ENCODE data around the gene CARD9. TPM values are rescaled to one million over a fixed set of nuclear protein-coding genes. Genes with fewer than 3 reads are reported as not detected.

The CARD9 gene
- total RNA-seq, 4 donors from 2014 or later = 2.3 to 7.4 (median 3.3) TPM

DNA sequence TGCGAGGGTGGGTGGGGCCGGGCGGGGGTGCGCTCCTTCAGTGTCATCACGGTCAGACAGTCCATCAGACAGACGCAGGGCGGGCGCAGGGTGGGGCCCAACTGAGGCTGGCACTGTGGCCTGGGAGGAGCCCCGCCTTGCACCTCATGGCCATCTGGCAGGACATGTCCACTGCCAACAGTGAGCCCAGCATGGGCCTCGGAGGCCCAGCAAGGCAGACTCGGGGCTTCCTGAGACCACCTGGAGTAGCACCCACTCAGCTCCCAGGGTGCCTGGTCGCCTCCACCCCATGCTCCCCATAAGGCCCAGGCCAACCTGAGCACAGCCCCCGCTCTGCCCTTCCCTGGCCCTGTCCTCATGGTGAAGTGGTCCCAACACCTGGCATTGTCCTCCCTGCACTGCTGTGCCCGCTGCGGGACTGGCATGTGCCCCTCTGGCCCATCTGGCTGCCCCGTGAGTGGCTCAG lies 54.7 kb downstream of the CARD9 start:
- Histone ChIP-seq H3K4me1 (peaks cover 12% of the 10 kb centered on the region), H3K9me3 (peaks cover 6% of the 10 kb centered on the region), H3K4me3 (no peak overlapping the region), H3K36me3 (no peaks in the 10 kb centered on the region), H3K27ac (no peak overlapping the region), H3K27me3 (no peaks in the 10 kb centered on the region)
- no peak for DNase-seq (ENCODE audit: low spot score in 2 of 2)
- TF ChIP-seq POLR2A (IDR thresholded peaks at IDR 0.05) = no peak
- no peak for TF ChIP-seq EP300 (IDR thresholded peaks at IDR 0.05)
- WGBS = 74% methylated on average over 11 of the region's 16 CpGs

DNA sequence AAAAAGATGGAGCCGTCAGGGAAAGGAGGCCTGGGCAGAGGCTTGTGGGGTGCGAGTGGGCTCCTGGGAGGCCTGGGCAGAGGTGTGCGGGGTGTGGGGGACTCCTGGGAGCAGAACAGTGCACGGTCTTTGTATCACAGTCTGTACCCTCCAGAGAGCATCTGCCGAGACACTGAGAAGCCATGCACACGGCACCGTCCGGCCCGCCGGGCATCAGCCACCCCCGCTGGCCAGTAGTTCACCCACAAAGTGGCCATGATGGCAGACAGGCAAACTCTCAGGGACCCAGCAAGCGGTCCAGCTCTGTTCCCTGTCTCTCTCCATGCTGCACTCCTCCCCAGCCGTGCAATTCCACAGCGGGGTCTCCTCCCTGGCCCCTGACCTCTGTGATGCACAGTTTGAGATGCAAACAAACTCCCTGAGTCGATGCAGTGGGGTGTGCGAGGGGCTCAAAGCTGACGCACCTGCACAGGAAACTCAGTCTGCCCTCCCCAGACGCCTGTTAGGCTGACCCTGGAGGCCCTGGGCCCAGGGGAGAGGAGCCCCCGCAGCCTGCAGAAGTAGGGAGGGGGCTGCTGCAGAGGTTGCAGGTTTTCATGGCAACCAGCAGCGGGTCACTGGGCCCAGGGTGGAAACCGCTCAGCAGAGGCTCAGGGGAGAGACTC lies 55.2 kb downstream of the CARD9 start:
- WGBS = 82% methylated on average over 14 of the region's 21 CpGs
- H3K27ac ChIP-seq = no peak overlapping the region
- TF ChIP-seq POLR2AphosphoS5 (IDR thresholded peaks at IDR 0.05) (no peak), POLR2A (IDR thresholded peaks at IDR 0.05) (no peak), EP300 (IDR thresholded peaks at IDR 0.05) (no peak)
- TF ChIP-seq, protein P1, sequence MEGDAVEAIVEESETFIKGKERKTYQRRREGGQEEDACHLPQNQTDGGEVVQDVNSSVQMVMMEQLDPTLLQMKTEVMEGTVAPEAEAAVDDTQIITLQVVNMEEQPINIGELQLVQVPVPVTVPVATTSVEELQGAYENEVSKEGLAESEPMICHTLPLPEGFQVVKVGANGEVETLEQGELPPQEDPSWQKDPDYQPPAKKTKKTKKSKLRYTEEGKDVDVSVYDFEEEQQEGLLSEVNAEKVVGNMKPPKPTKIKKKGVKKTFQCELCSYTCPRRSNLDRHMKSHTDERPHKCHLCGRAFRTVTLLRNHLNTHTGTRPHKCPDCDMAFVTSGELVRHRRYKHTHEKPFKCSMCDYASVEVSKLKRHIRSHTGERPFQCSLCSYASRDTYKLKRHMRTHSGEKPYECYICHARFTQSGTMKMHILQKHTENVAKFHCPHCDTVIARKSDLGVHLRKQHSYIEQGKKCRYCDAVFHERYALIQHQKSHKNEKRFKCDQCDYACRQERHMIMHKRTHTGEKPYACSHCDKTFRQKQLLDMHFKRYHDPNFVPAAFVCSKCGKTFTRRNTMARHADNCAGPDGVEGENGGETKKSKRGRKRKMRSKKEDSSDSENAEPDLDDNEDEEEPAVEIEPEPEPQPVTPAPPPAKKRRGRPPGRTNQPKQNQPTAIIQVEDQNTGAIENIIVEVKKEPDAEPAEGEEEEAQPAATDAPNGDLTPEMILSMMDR (IDR thresholded peaks at IDR 0.05) = no peak

DNA sequence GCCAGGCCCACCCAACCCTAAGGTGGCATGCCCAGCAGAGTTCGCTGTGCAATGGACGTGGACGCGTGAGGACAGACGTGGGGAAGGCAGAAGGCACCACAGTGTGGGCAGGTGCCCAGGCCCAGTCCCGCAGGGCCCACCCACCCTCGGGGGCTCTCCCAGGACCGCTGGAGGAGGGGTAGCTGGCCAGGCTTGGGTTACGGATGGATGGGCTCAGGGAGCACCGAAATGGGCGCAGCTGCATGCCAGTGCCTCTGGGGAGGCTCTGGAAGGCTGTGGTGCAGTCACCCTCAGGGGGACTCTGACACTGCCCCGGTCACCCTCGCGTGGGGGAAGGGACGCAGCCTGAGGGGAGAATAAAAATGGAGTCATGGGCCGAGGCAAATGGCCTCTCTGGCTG lies 55.8 kb downstream of the CARD9 start:
- H3K4me1 ChIP-seq = peaks cover under 1% of the 10 kb centered on the region
- no peak overlapping the region for H3K27ac ChIP-seq
- no peak for TF ChIP-seq POLR2AphosphoS5 (IDR thresholded peaks at IDR 0.05)
- TF ChIP-seq, protein P1 (IDR thresholded peaks at IDR 0.05) = no peak
- no peak for TF ChIP-seq POLR2A (IDR thresholded peaks at IDR 0.05)
- no peak for TF ChIP-seq EP300 (IDR thresholded peaks at IDR 0.05)
- no peaks in the 10 kb centered on the region for H3K27me3 ChIP-seq
- DNase-seq (ENCODE audit: low spot score in 2 of 2) = no peak
- no peak overlapping the region for H3K4me3 ChIP-seq
- 85% methylated on average over 7 of the region's 16 CpGs for WGBS
- no peaks in the 10 kb centered on the region for H3K36me3 ChIP-seq
- peaks cover 6% of the 10 kb centered on the region for H3K9me3 ChIP-seq

More for the DNA sequence above, 55.2 kb downstream of the CARD9 start:
- no peak overlapping the region for H3K4me3 ChIP-seq
- no peaks in the 10 kb centered on the region for H3K27me3 ChIP-seq
- no peaks in the 10 kb centered on the region for H3K36me3 ChIP-seq
- peaks cover 6% of the 10 kb centered on the region for H3K4me1 ChIP-seq
- peaks cover 6% of the 10 kb centered on the region for H3K9me3 ChIP-seq
- DNase-seq (ENCODE audit: low spot score in 2 of 2) = no peak

DNA sequence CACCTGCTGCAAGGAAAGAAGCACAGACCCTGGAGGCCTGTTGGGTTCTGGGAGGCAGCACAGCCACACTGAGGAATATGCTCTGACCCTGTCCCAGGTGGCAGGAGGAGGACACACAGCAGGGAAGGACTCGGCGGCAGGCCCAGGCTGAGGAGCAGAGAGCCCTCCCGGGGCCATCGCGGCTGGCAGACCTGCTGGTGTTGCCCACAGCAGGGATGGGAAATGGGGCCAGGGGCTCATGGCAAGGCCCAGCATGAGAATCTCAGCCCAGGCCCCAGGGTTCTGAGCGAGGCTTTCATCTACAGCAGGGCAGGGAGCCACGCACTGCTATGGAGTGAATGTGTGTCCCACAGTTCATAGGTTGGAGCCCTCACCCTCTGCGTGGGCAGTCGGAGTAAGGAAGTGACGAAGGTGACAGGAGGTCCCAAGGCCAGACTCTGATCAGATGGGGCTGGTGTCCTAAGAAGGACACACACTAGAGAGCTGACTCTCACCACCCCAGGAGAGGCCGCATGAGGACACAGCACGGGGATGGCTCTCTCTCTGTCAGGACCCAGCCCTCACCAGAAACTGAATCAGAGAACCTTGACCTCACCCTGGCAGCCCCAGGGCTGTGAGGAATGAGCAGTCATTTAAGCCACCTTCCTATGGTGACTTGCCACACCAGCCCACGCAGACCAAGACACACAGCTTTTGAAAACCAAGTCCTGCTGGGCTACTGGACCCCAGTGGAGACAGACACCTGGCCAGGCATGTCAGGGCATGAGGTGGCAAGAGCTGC lies 56.4 kb downstream of the CARD9 start:
- TF ChIP-seq EP300 (IDR thresholded peaks at IDR 0.05) (no peak), POLR2AphosphoS5 (IDR thresholded peaks at IDR 0.05) (no peak), POLR2A (IDR thresholded peaks at IDR 0.05) (no peak)
- TF ChIP-seq, protein P1 (IDR thresholded peaks at IDR 0.05) = no peak
- no peaks in the 10 kb centered on the region for H3K27me3 ChIP-seq
- H3K36me3 ChIP-seq = no peaks in the 10 kb centered on the region
- H3K27ac ChIP-seq = no peak overlapping the region
- 88% methylated on average over 5 of the region's 13 CpGs for WGBS
- H3K4me1 ChIP-seq = no peaks in the 10 kb centered on the region
- H3K9me3 ChIP-seq = peaks cover 6% of the 10 kb centered on the region
- no peak overlapping the region for H3K4me3 ChIP-seq
- no peak for DNase-seq (ENCODE audit: low spot score in 2 of 2)

DNA sequence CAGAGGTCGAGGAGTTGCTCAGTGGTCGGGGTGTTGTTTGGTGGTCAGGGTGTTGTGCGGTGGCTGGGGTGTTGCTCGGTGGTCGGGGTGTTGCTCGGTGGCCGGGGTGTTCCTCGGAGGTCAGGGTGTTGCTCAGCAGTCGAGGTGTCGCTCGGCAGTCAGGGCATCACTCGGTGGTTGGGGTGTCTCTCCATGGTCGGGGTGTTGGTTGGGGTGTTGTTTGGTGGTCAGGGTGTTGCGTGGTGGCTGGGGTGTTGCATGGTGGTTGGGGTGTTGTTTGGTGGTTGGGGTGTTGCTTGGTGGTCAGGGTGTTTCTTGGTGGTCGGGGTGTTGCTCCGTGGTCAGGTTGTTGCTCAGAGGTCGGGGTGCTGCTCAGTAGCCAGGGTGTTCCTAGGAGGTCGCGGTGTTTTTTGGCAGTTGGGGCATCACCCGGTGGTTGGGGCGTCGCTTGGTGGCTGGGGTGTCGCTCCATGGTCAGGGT lies 57.2 kb downstream of the CARD9 start:
- H3K27ac ChIP-seq = no peak overlapping the region
- H3K9me3 ChIP-seq = peaks cover 6% of the 10 kb centered on the region
- H3K4me3 ChIP-seq = no peak overlapping the region
- no peak for TF ChIP-seq POLR2A (IDR thresholded peaks at IDR 0.05)
- TF ChIP-seq, protein P1 (IDR thresholded peaks at IDR 0.05) = no peak
- TF ChIP-seq POLR2AphosphoS5 (IDR thresholded peaks at IDR 0.05) = no peak
- TF ChIP-seq EP300 (IDR thresholded peaks at IDR 0.05) = no peak
- peaks cover 7% of the 10 kb centered on the region for H3K27me3 ChIP-seq
- DNase-seq (ENCODE audit: low spot score in 2 of 2) = no peak
- 91% methylated on average over 20 of the region's 23 CpGs for WGBS
- H3K4me1 ChIP-seq = no peaks in the 10 kb centered on the region
- H3K36me3 ChIP-seq = no peaks in the 10 kb centered on the region

Data from suprapubic skin (tissue), 4 donors.